Small intestine (tissue), 7 donors: ENCODE results near the gene ELF5. TPM values are rescaled to one million over a fixed set of nuclear protein-coding genes. Genes with fewer than 3 reads are reported as not detected.

Experiments used
- DNase-seq, 2 donors: peaks; one replicate each; pipeline versions ENCODE4 v3.0.0 to v3.0.0-alpha.2; 2013
- FAIRE-seq: peaks from 2 replicates; lab custom pipeline; 2012; peaks lifted over from hg19 to GRCh38; lab: Jason Lieb, UNC
- H3K27ac ChIP-seq, 3 donors: one replicate each; pipeline ENCODE4 v1.5.1; 2013; ENCODE audit warnings: low read length in 2 of 3, mild to moderate bottlenecking in 2 of 3, control low read depth in 1 of 3, inconsistent platforms in 1 of 3, low read depth in 1 of 3, moderate library complexity in 1 of 3
- H3K27me3 ChIP-seq, 3 donors: one replicate each; pipeline ENCODE4 v1.6.1; 2013; ENCODE audit warnings: low read length in 3 of 3, inconsistent platforms in 1 of 3; ENCODE audit not compliant: control insufficient read depth in 3 of 3, insufficient read depth in 3 of 3
- H3K36me3 ChIP-seq, 3 donors: one replicate each; pipeline ENCODE4 v1.6.1; 2013; ENCODE audit warnings: low read length in 3 of 3, inconsistent platforms in 1 of 3, low read depth in 1 of 3, mild to moderate bottlenecking in 1 of 3, moderate library complexity in 1 of 3; ENCODE audit not compliant: control insufficient read depth in 3 of 3, insufficient read depth in 2 of 3
- H3K4me1 ChIP-seq, 3 donors: one replicate each; pipeline ENCODE4 v1.6.1; 2013; ENCODE audit warnings: low read length in 2 of 3, inconsistent platforms in 1 of 3, low read depth in 1 of 3, mild to moderate bottlenecking in 1 of 3, moderate library complexity in 1 of 3; ENCODE audit not compliant: control insufficient read depth in 3 of 3, insufficient read depth in 2 of 3
- H3K4me3 ChIP-seq, 3 donors: one replicate each; pipeline ENCODE4 v1.5.1; 2013; ENCODE audit warnings: low read length in 3 of 3, control low read depth in 1 of 3, inconsistent platforms in 1 of 3, low read depth in 1 of 3, mild to moderate bottlenecking in 1 of 3, moderate library complexity in 1 of 3
- H3K9me3 ChIP-seq, 2 donors: one replicate each; pipeline ENCODE4 v1.6.1; 2013; ENCODE audit warnings: low read depth in 1 of 2, low read length in 1 of 2; ENCODE audit not compliant: control insufficient read depth in 2 of 2, insufficient read depth in 1 of 2
- WGBS, 3 donors: extraction: QIAGEN DNeasy Blood & Tissue Kit; methylation state at CpG; one replicate each; pipeline ENCODE4 v1.1.7; 2013; 5-methylcytosine and 5-hydroxymethylcytosine counted together
- polyA plus RNA-seq, 4 donors: library from polyadenylated mRNA; stranded (reverse) in 3 of 4; unstranded in 1 of 4; fragments of 200-250 nt in 3 of 4; fragments of 120-200 nt in 1 of 4; gene quantifications; one replicate each; pipeline versions ENCODE4 v1.2.1 to v1.2.3, GENCODE V29; 2013
- donor health status: healthy with polysubstance abuse.
- donor health status: control.
- donor health status: control.
- donor health status: Bipolar disorder and iron deficiency.
- donor health status: healthy.

The ELF5 gene
- polyA plus RNA-seq, 4 donors: not detected

- Histone ChIP-seq H3K27me3 (peaks cover 0 to 4% (median 0%) of the 10 kb centered on the region in 3 donors), H3K9me3 (no peaks in the 10 kb centered on the region), H3K4me1 (no peaks in the 10 kb centered on the region), H3K4me3 (no peak overlapping the region), H3K27ac (no peak overlapping the region), H3K36me3 (no peaks in the 10 kb centered on the region)
- peak in 1 of 2 donors; percentile 20 for DNase-seq
- no peak for FAIRE-seq
- 57 to 69% (median 58%) methylated on average over 6 of the region's 6 CpGs for WGBS, 3 donors
These were observed 33.1 kb upstream of the ELF5 start for GRCh38 chr11:34546511-34547209.

DNA sequence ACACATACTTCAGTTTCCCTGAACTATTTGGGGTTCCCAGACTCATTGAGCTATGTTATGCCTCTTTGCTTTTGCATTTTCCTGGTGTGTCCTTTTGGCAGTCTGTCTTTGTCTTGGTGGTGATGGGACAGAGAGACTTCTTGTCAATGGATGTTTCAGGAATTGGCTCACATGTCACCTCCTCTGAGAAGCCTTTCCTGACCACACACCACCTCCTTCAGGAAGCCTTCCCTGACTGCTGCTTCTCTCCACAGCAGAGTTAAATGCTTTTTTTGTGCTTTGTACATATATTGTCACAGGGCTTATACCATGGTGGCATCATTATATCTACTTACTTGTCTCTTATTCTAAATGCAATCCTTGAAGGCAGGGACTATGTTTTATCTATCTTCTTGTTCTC, 28.5 kb upstream of the ELF5 start:
- no peak for FAIRE-seq
- Histone ChIP-seq H3K9me3 (no peaks in the 10 kb centered on the region), H3K4me3 (no peak overlapping the region), H3K36me3 (no peaks in the 10 kb centered on the region), H3K27ac (no peak overlapping the region), H3K27me3 (peaks cover 0 to 5% (median 4%) of the 10 kb centered on the region in 3 donors), H3K4me1 (no peaks in the 10 kb centered on the region)
- DNase-seq: no peak

GRCh38 chr11:34540870-34541269, 27.3 kb upstream of the ELF5 start:
- 62 to 77% (median 64%) methylated on average over 6 of the region's 6 CpGs for WGBS, 3 donors
- no peak overlapping the region for H3K27ac ChIP-seq
- DNase-seq (no peak), FAIRE-seq (no peak)
- H3K4me3 ChIP-seq: no peak overlapping the region
- no peaks in the 10 kb centered on the region for H3K36me3 ChIP-seq
- no peaks in the 10 kb centered on the region for H3K9me3 ChIP-seq
- H3K4me1 ChIP-seq: no peaks in the 10 kb centered on the region
- peaks cover 0 to 5% (median 4%) of the 10 kb centered on the region in 3 donors for H3K27me3 ChIP-seq

DNA sequence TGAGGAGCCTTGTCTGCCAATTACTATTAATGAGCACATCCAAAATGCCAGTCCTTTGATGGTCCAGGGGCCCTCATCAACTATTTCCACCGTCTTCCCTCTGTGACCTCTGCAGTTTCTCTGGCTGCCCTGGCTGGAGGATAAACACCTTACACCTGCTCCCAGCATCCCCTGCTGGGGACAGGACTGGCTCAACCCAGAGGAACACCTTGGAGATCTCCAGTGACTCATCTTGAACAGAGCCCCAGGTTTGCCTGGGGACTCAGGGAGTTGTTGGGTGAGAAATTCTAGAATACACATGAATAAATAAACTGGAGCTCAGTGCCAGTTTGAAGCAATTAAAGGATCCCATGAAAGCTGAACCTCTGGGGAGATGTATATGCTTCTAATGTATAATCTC, 24.0 kb upstream of the ELF5 start:
- FAIRE-seq: no peak

GRCh38 chr11:34536056-34536455, 22.5 kb upstream of the ELF5 start:
- Histone ChIP-seq H3K27ac (no peak overlapping the region), H3K27me3 (peaks cover 0 to 5% (median 3%) of the 10 kb centered on the region in 3 donors), H3K9me3 (peaks cover 0 to 7% of the 10 kb centered on the region in 2 donors), H3K36me3 (no peaks in the 10 kb centered on the region), H3K4me3 (no peak overlapping the region), H3K4me1 (no peaks in the 10 kb centered on the region)
- FAIRE-seq (no peak), DNase-seq (no peak)

More for the DNA sequence above, 24.0 kb upstream of the ELF5 start:
- DNase-seq: no peak
- H3K36me3 ChIP-seq: no peaks in the 10 kb centered on the region
- H3K27ac ChIP-seq: no peak overlapping the region
- no peaks in the 10 kb centered on the region for H3K4me1 ChIP-seq
- H3K27me3 ChIP-seq: peaks cover 0 to 5% (median 3%) of the 10 kb centered on the region in 3 donors
- 48 to 64% (median 61%) methylated on average over 1 of the region's 1 CpG for WGBS, 3 donors
- H3K9me3 ChIP-seq: peaks cover 0 to 7% of the 10 kb centered on the region in 2 donors
- no peak overlapping the region for H3K4me3 ChIP-seq

GRCh38 chr11:34534826-34535225, 21.2 kb upstream of the ELF5 start:
- H3K4me3 ChIP-seq: no peak overlapping the region
- H3K27ac ChIP-seq: no peak overlapping the region
- no peak for FAIRE-seq

DNA sequence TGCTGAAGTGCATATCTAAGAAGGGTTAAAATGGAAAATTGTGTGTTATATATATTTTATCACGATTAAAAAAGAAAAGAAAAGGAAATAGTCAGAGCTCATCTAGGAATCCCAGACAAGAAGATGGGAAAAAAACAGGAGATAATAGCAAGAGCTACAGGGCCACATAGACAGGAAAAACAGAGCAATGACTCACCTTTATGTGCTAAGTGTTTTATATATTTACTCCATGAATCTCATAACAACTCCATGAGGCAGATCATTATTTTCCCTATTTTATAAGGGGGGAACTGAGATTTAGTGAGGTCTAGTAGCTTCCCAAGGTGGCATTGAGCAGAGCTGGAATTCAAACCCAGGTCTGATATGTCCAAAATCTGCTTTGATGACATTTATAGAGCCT, 18.1 kb upstream of the ELF5 start:
- Histone ChIP-seq H3K27ac (no peak overlapping the region), H3K36me3 (no peaks in the 10 kb centered on the region), H3K9me3 (peaks cover 0 to 7% of the 10 kb centered on the region in 2 donors), H3K4me1 (no peaks in the 10 kb centered on the region), H3K4me3 (no peak overlapping the region), H3K27me3 (peaks cover 0 to 6% (median 0%) of the 10 kb centered on the region in 3 donors)
- 77 to 88% (median 82%) methylated on average over 1 of the region's 1 CpG for WGBS, 3 donors
- DNase-seq: no peak
- no peak for FAIRE-seq

More at GRCh38 chr11:34534826-34535225, 21.2 kb upstream of the ELF5 start:
- peaks cover 0 to 5% (median 3%) of the 10 kb centered on the region in 3 donors for H3K27me3 ChIP-seq
- WGBS, 3 donors: 76 to 83% (median 78%) methylated on average over 3 of the region's 3 CpGs
- DNase-seq: no peak
- no peaks in the 10 kb centered on the region for H3K4me1 ChIP-seq
- H3K36me3 ChIP-seq: no peaks in the 10 kb centered on the region
- peaks cover 0 to 7% of the 10 kb centered on the region in 2 donors for H3K9me3 ChIP-seq

DNA sequence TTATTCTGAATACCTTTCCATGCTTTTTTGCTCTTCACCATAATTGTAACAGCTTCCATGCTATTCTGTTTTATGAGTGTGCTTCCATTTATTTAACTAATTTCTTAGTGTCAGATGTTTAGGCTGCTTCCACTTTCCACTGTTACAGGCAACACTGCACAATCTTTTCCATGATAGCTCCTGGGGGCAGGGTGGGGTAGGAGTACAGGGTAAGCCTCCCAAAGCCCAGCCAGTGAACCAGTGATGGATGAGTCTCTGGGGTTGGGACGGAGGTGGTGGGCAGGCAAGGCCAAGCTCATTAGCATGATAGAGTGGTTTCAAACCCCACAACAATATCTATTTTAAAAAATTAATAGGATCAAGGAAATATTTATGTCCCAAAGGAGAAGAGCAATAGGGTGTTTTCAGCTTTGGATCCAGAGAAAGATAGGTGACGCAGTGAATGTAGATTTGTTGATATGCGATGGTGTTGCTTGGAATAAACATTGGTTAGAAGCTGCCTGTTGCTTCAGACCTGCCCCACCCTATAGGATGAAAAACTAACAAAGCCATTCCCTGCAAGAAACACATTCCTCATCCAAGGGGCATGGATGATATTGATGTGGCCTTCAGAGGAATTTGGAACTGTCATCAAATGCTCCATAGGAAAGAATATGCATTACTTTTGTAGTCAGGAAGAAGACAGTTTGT, 17.1 kb upstream of the ELF5 start:
- no peaks in the 10 kb centered on the region for H3K36me3 ChIP-seq
- H3K27me3 ChIP-seq: peaks cover 0 to 6% (median 0%) of the 10 kb centered on the region in 3 donors
- no peaks in the 10 kb centered on the region for H3K4me1 ChIP-seq
- 76 to 90% (median 88%) methylated on average over 3 of the region's 3 CpGs for WGBS, 3 donors
- H3K4me3 ChIP-seq: no peak overlapping the region
- H3K9me3 ChIP-seq: peaks cover 0 to 7% of the 10 kb centered on the region in 2 donors
- no peak overlapping the region for H3K27ac ChIP-seq
- DNase-seq: no peak
- no peak for FAIRE-seq
